IPS DF 6.9 (cell line): ENCODE results near the gene DLGAP4.
A peak's percentile ranks its signal among the peaks of the same experiment; 100 is the strongest.

Source experiments
- DNase-seq: peaks from one replicate; pipeline ENCODE4 v3.0.0-alpha.2; 2013; ENCODE audit warnings: low read depth, low spot score
- H3K27ac ChIP-seq: one replicate; pipeline ENCODE4 v1.5.1; 2013; ENCODE audit warnings: low read length, control low read depth
- H3K27me3 ChIP-seq: 2 replicates; pipeline ENCODE4 v1.6.1; 2013; ENCODE audit warnings: mild to moderate bottlenecking, low read length; ENCODE audit not compliant: control insufficient read depth, insufficient read depth
- H3K36me3 ChIP-seq: 2 replicates; pipeline ENCODE4 v1.6.1; 2013; ENCODE audit warnings: low read length; ENCODE audit not compliant: control insufficient read depth, insufficient read depth
- H3K4me1 ChIP-seq: 2 replicates; pipeline ENCODE4 v1.6.1; 2013; ENCODE audit warnings: low read length; ENCODE audit not compliant: control insufficient read depth, insufficient read depth
- H3K4me3 ChIP-seq: 2 replicates; pipeline ENCODE4 v1.5.1; 2013; ENCODE audit warnings: mild to moderate bottlenecking, low read length
- H3K9me3 ChIP-seq: 2 replicates; pipeline ENCODE4 v1.6.1; 2013; ENCODE audit warnings: low read length, inconsistent platforms; ENCODE audit not compliant: control insufficient read depth, insufficient read depth
- WGBS: extraction: QIAGEN DNeasy Blood & Tissue Kit; methylation state at CpG from one replicate; pipeline ENCODE4 v1.1.7; 2013; ENCODE audit warnings: mixed read lengths, missing lambda C conversion rate; ENCODE audit not compliant: insufficient read length, insufficient coverage; 5-methylcytosine and 5-hydroxymethylcytosine counted together

The DLGAP4 gene

GRCh38 chr20:36396847-36397630 lies 90.9 kb downstream of the DLGAP4 start:
- H3K4me1 ChIP-seq: 0 out of 2 replicates have a peak, but pooled peaks cover 1% of the 10 kb centered on the region
- no CpG with 5 or more reads among the region's 8 CpGs for WGBS
- no peaks in the 10 kb centered on the region for H3K36me3 ChIP-seq
- H3K27me3 ChIP-seq: no peaks in the 10 kb centered on the region
- H3K4me3 ChIP-seq: no peak overlapping the region
- H3K9me3 ChIP-seq: no peaks in the 10 kb centered on the region
- DNase-seq: no peak
- no peak overlapping the region for H3K27ac ChIP-seq

GRCh38 chr20:36398515-36398914 lies 92.4 kb downstream of the DLGAP4 start:
- Histone ChIP-seq H3K4me3 (no peak overlapping the region), H3K4me1 (0 out of 2 replicates have a peak, but pooled peaks cover 1% of the 10 kb centered on the region), H3K9me3 (no peaks in the 10 kb centered on the region), H3K36me3 (no peaks in the 10 kb centered on the region), H3K27ac (no peak overlapping the region), H3K27me3 (no peaks in the 10 kb centered on the region)
- no CpG with 5 or more reads among the region's 3 CpGs for WGBS
- DNase-seq: no peak

- Histone ChIP-seq H3K27ac (no peak overlapping the region), H3K36me3 (no peaks in the 10 kb centered on the region), H3K4me1 (0 out of 2 replicates have a peak, but pooled peaks cover 1% of the 10 kb centered on the region), H3K27me3 (no peaks in the 10 kb centered on the region), H3K4me3 (no peak overlapping the region), H3K9me3 (no peaks in the 10 kb centered on the region)
- no CpG with 5 or more reads among the region's 6 CpGs for WGBS
- peak; percentile 85 for DNase-seq
These were observed 93.2 kb downstream of the DLGAP4 start for GRCh38 chr20:36399147-36399968.

- no peak overlapping the region for H3K27ac ChIP-seq
- 100% methylated on average over 1 of the region's 7 CpGs for WGBS
- no peak for DNase-seq
- H3K36me3 ChIP-seq: no peaks in the 10 kb centered on the region
- H3K27me3 ChIP-seq: no peaks in the 10 kb centered on the region
- no peak overlapping the region for H3K4me3 ChIP-seq
- no peaks in the 10 kb centered on the region for H3K9me3 ChIP-seq
- 0 out of 2 replicates have a peak, but pooled peaks cover 1% of the 10 kb centered on the region for H3K4me1 ChIP-seq
These were observed 93.9 kb downstream of the DLGAP4 start for GRCh38 chr20:36399969-36400545.

- 0 out of 2 replicates have a peak, but pooled peaks cover 1% of the 10 kb centered on the region for H3K4me1 ChIP-seq
- no peaks in the 10 kb centered on the region for H3K27me3 ChIP-seq
- H3K9me3 ChIP-seq: no peaks in the 10 kb centered on the region
- H3K4me3 ChIP-seq: no peak overlapping the region
- H3K27ac ChIP-seq: no peak overlapping the region
- no peak for DNase-seq
- WGBS: no CpG with 5 or more reads among the region's 18 CpGs
- no peaks in the 10 kb centered on the region for H3K36me3 ChIP-seq
These were observed 95.0 kb downstream of the DLGAP4 start for GRCh38 chr20:36400909-36401735.

- DNase-seq: no peak
These were observed 96.6 kb downstream of the DLGAP4 start for GRCh38 chr20:36402708-36403107.

GRCh38 chr20:36404435-36404978 lies 98.4 kb downstream of the DLGAP4 start:
- no peaks in the 10 kb centered on the region for H3K9me3 ChIP-seq

More at GRCh38 chr20:36402708-36403107, 96.6 kb downstream of the DLGAP4 start:
- Histone ChIP-seq H3K4me1 (0 out of 2 replicates have a peak, but pooled peaks cover 1% of the 10 kb centered on the region), H3K9me3 (no peaks in the 10 kb centered on the region), H3K27ac (no peak overlapping the region), H3K27me3 (no peaks in the 10 kb centered on the region), H3K36me3 (no peaks in the 10 kb centered on the region), H3K4me3 (no peak overlapping the region)
- WGBS: no CpG with 5 or more reads among the region's 1 CpG

GRCh38 chr20:36405255-36405654 lies 99.1 kb downstream of the DLGAP4 start:
- H3K36me3 ChIP-seq: no peaks in the 10 kb centered on the region
- no peak overlapping the region for H3K27ac ChIP-seq
- DNase-seq: no peak
- no peaks in the 10 kb centered on the region for H3K4me1 ChIP-seq
- no peak overlapping the region for H3K4me3 ChIP-seq
- H3K27me3 ChIP-seq: no peaks in the 10 kb centered on the region
- WGBS: no CpG with 5 or more reads among the region's 7 CpGs
- H3K9me3 ChIP-seq: no peaks in the 10 kb centered on the region

More at GRCh38 chr20:36404435-36404978, 98.4 kb downstream of the DLGAP4 start:
- H3K36me3 ChIP-seq: no peaks in the 10 kb centered on the region
- H3K27me3 ChIP-seq: no peaks in the 10 kb centered on the region
- DNase-seq: no peak
- no peaks in the 10 kb centered on the region for H3K4me1 ChIP-seq
- H3K4me3 ChIP-seq: no peak overlapping the region
- WGBS: no CpG with 5 or more reads among the region's 11 CpGs
- H3K27ac ChIP-seq: no peak overlapping the region

GRCh38 chr20:36407199-36407733 lies 101.1 kb downstream of the DLGAP4 start:
- Histone ChIP-seq H3K4me3 (no peak overlapping the region), H3K9me3 (no peaks in the 10 kb centered on the region), H3K4me1 (no peaks in the 10 kb centered on the region), H3K27me3 (no peaks in the 10 kb centered on the region), H3K36me3 (no peaks in the 10 kb centered on the region), H3K27ac (no peak overlapping the region)
- WGBS: no CpG with 5 or more reads among the region's 3 CpGs
- no peak for DNase-seq
